DOHH2 (cell line): ENCODE results near the gene COLEC12.

Source experiments
- H3F3A ChIP-seq: fragments of 200-600 bp; sonication (generic), shearing (Covaris generic); 2 replicates; pipeline ENCODE4 v1.6.0; 2016; ENCODE audit warnings: antibody characterized with exemption, mild to moderate bottlenecking; ENCODE audit not compliant: control insufficient read depth, insufficient read depth
- H3K27ac ChIP-seq: fragments of 200-600 bp; sonication (generic); 2 replicates; pipeline ENCODE4 v1.5.1; 2014; ENCODE audit warnings: low read depth, mild to moderate bottlenecking, low read length, moderate library complexity
- H3K27me3 ChIP-seq: fragments of 200-600 bp; sonication (generic); 2 replicates; pipeline ENCODE4 v1.6.1; 2014; ENCODE audit warnings: mild to moderate bottlenecking, low read length, mixed read lengths; ENCODE audit not compliant: control insufficient read depth
- H3K36me3 ChIP-seq: fragments of 200-600 bp; sonication (generic); 2 replicates; pipeline ENCODE4 v1.6.1; 2014; ENCODE audit warnings: mild to moderate bottlenecking, low read length, moderate library complexity, mixed read lengths; ENCODE audit not compliant: control insufficient read depth
- H3K4me1 ChIP-seq: fragments of 200-600 bp; sonication (generic); 2 replicates; pipeline ENCODE4 v1.6.1; 2014; ENCODE audit warnings: mild to moderate bottlenecking, low read length, mixed read lengths; ENCODE audit not compliant: control insufficient read depth
- H3K4me2 ChIP-seq: fragments of 200-600 bp; sonication (generic); 2 replicates; pipeline ENCODE4 v1.6.0; 2014; ENCODE audit warnings: mild to moderate bottlenecking, low read length, moderate library complexity
- H3K4me3 ChIP-seq: fragments of 200-600 bp; sonication (generic); 2 replicates; pipeline ENCODE4 v1.5.1; 2014; ENCODE audit warnings: mild to moderate bottlenecking, low read length, mixed read lengths
- H3K79me2 ChIP-seq: fragments of 200-600 bp; sonication (generic); 2 replicates; pipeline ENCODE4 v1.6.1; 2014; ENCODE audit warnings: mild to moderate bottlenecking, low read length, mixed read lengths; ENCODE audit not compliant: control insufficient read depth
- H3K9me2 ChIP-seq: fragments of 200-600 bp; sonication (generic); replicated peaks from 2 replicates; pipeline ENCODE4 v1.6.1; 2014; ENCODE audit warnings: mild to moderate bottlenecking, low read length, mixed read lengths; ENCODE audit not compliant: control insufficient read depth
- H3K9me3 ChIP-seq: fragments of 200-600 bp; sonication (generic); 2 replicates; pipeline ENCODE4 v1.6.1; 2014; ENCODE audit warnings: antibody characterized with exemption, low read length, mixed read lengths; ENCODE audit not compliant: control insufficient read depth, insufficient read depth
- H4K20me1 ChIP-seq: fragments of 200-600 bp; sonication (generic); 2 replicates; pipeline ENCODE4 v1.6.0; 2014; ENCODE audit warnings: low read depth, mild to moderate bottlenecking, antibody characterized with exemption, low read length, moderate library complexity; ENCODE audit not compliant: control insufficient read depth, insufficient read depth
- EZH2phosphoT487 ChIP-seq: fragments of 200-600 bp; sonication (generic); IDR thresholded peaks from 2 replicates; pipeline ENCODE4 v1.6.1; 2017; ENCODE audit warnings: borderline replicate concordance, mild to moderate bottlenecking, antibody characterized with exemption, low read length, moderate library complexity, mixed read lengths
- TF ChIP-seq, protein P1 (sequence below): fragments of 200-600 bp; sonication (generic); IDR thresholded peaks from one replicate; pipeline ENCODE4 v1.5.1; 2014; ENCODE audit warnings: antibody characterized with exemption, mild to moderate bottlenecking, low read depth, low read length; ENCODE audit not compliant: poor library complexity, severe bottlenecking

Gene COLEC12

GRCh38 chr18:362311-363290 is 137.9 kb downstream of the COLEC12 start:
- H3K4me1 ChIP-seq, result peaks cover 9% of the 10 kb centered on the region
- H3K4me3 ChIP-seq, result no peak overlapping the region
- no peaks in the 10 kb centered on the region for H4K20me1 ChIP-seq
- no peak overlapping the region for H3K27ac ChIP-seq
- no peaks in the 10 kb centered on the region for H3K27me3 ChIP-seq
- H3K79me2 ChIP-seq, result no peaks in the 10 kb centered on the region
- H3F3A ChIP-seq, result no peaks in the 10 kb centered on the region
- H3K9me3 ChIP-seq, result no peaks in the 10 kb centered on the region
- H3K9me2 ChIP-seq, result no peaks in the 10 kb centered on the region
- no peak overlapping the region for H3K4me2 ChIP-seq
- no peaks in the 10 kb centered on the region for H3K36me3 ChIP-seq
- no peak for TF ChIP-seq EZH2phosphoT487
- TF ChIP-seq, protein P1, sequence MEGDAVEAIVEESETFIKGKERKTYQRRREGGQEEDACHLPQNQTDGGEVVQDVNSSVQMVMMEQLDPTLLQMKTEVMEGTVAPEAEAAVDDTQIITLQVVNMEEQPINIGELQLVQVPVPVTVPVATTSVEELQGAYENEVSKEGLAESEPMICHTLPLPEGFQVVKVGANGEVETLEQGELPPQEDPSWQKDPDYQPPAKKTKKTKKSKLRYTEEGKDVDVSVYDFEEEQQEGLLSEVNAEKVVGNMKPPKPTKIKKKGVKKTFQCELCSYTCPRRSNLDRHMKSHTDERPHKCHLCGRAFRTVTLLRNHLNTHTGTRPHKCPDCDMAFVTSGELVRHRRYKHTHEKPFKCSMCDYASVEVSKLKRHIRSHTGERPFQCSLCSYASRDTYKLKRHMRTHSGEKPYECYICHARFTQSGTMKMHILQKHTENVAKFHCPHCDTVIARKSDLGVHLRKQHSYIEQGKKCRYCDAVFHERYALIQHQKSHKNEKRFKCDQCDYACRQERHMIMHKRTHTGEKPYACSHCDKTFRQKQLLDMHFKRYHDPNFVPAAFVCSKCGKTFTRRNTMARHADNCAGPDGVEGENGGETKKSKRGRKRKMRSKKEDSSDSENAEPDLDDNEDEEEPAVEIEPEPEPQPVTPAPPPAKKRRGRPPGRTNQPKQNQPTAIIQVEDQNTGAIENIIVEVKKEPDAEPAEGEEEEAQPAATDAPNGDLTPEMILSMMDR, result no peak

- no peak overlapping the region for H3K27ac ChIP-seq
- TF ChIP-seq, protein P1, result no peak
- TF ChIP-seq EZH2phosphoT487, result no peak
- no peak overlapping the region for H3K4me3 ChIP-seq
- H3K9me3 ChIP-seq, result no peaks in the 10 kb centered on the region
- H3K4me1 ChIP-seq, result peaks cover 9% of the 10 kb centered on the region
- no peaks in the 10 kb centered on the region for H4K20me1 ChIP-seq
- no peaks in the 10 kb centered on the region for H3K36me3 ChIP-seq
- no peaks in the 10 kb centered on the region for H3K79me2 ChIP-seq
- H3K4me2 ChIP-seq, result no peak overlapping the region
- H3K27me3 ChIP-seq, result no peaks in the 10 kb centered on the region
- H3F3A ChIP-seq, result no peaks in the 10 kb centered on the region
- no peaks in the 10 kb centered on the region for H3K9me2 ChIP-seq
These were observed 138.6 kb downstream of the COLEC12 start for GRCh38 chr18:361941-362310.

- peaks cover 9% of the 10 kb centered on the region for H3K4me1 ChIP-seq
- no peaks in the 10 kb centered on the region for H4K20me1 ChIP-seq
- H3K9me3 ChIP-seq, result no peaks in the 10 kb centered on the region
- TF ChIP-seq, protein P1, result no peak
- no peak for TF ChIP-seq EZH2phosphoT487
- no peaks in the 10 kb centered on the region for H3K9me2 ChIP-seq
- no peak overlapping the region for H3K27ac ChIP-seq
- no peaks in the 10 kb centered on the region for H3K36me3 ChIP-seq
- H3K27me3 ChIP-seq, result no peaks in the 10 kb centered on the region
- H3K79me2 ChIP-seq, result no peaks in the 10 kb centered on the region
- H3K4me3 ChIP-seq, result no peak overlapping the region
- no peaks in the 10 kb centered on the region for H3F3A ChIP-seq
- H3K4me2 ChIP-seq, result 0 out of 2 replicates have a peak overlapping the region, but pooled peaks have one; percentile 14
These were observed 139.3 kb downstream of the COLEC12 start for GRCh38 chr18:361100-361732.
